Mammary epithelial cell (primary cell): Measurements from ENCODE around the gene DTNA.

Experiments used
- EZH2 ChIP-seq: IDR thresholded peaks from 2 replicates; pipeline ENCODE4 v1.6.1; 2012; ENCODE audit warnings: low read length, inconsistent platforms, borderline replicate concordance
- TF ChIP-seq, protein P1 (sequence below), 2 donors: IDR thresholded peaks in 1 of 2; conservative IDR thresholded peaks in 1 of 2; 2 replicates each; pipeline ENCODE4 v1.5.1; 2011 to 2012; ENCODE audit warnings: inconsistent platforms in 2 of 2, low read length in 2 of 2, mild to moderate bottlenecking in 2 of 2, control low read depth in 1 of 2, low read depth in 1 of 2; ENCODE audit not compliant: insufficient read depth in 1 of 2; ENCODE audit errors: extremely low read depth in 1 of 2

DNA sequence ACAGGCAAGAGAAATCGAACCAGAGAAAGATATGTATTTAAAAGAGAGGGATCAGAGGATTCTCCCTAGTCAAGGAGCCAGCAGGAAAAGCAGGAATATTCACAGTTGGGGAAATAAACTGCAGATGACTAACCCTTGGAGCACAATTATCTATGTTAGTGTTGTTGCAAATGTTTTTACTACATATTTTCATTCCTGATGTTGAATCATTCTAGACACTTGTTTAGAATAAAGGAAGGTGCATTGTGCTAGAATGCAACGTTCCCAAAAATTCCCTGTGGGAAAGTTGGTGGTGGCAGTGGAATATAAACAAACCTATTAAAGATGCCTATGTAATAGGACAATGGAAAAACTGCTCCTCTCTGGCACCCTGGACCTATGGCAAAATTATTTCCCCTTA lies 63.3 kb downstream of the DTNA start:
- TF ChIP-seq, protein P1, sequence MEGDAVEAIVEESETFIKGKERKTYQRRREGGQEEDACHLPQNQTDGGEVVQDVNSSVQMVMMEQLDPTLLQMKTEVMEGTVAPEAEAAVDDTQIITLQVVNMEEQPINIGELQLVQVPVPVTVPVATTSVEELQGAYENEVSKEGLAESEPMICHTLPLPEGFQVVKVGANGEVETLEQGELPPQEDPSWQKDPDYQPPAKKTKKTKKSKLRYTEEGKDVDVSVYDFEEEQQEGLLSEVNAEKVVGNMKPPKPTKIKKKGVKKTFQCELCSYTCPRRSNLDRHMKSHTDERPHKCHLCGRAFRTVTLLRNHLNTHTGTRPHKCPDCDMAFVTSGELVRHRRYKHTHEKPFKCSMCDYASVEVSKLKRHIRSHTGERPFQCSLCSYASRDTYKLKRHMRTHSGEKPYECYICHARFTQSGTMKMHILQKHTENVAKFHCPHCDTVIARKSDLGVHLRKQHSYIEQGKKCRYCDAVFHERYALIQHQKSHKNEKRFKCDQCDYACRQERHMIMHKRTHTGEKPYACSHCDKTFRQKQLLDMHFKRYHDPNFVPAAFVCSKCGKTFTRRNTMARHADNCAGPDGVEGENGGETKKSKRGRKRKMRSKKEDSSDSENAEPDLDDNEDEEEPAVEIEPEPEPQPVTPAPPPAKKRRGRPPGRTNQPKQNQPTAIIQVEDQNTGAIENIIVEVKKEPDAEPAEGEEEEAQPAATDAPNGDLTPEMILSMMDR (conservative IDR thresholded peaks at IDR 0.05 in 1 of 2, IDR thresholded peaks at IDR 0.05 in 1 of 2; ENCODE audit: extremely low read depth in 1 of 2, insufficient read depth in 1 of 2, low read depth in 1 of 2, low read length in 2 of 2), result no peak
- no peak for TF ChIP-seq EZH2
